GM12878 (cell line): Measurements from ENCODE around the gene GRIA4. TPM values are rescaled to one million over a fixed set of nuclear protein-coding genes. Genes with fewer than 3 reads are reported as not detected.

Source experiments
- ATAC-seq: fragments of 200-7000 bp; cut with Tn5 transposase; 3 replicates; pipeline ENCODE4 v1.9.1; 2020; ENCODE audit warnings: mild to moderate bottlenecking, moderate library complexity
- BruUV-seq: library from RNA; stranded (reverse); fragments of 400-500 nt; replicated peaks from 2 replicates; lab custom pipeline; 2021; lab: Mats Ljungman, UMichigan
- CTCF ChIA-PET: fragments of 300-600 bp; sonication (Branson Sonifier 250); formaldehyde crosslinking; extraction: SDS; loops from one replicate; lab custom pipeline; 2021; ENCODE audit warnings: inconsistent platforms; lab: Yijun Ruan, JAX
- POLR2A ChIA-PET: fragments of 350-600 bp; formaldehyde crosslinking; extraction: SDS; loops from one replicate; lab custom pipeline; 2021; ENCODE audit warnings: inconsistent platforms; lab: Charles Lee
- RAD21 ChIA-PET: fragments of 300-600 bp; sonication (Branson Sonifier 250); formaldehyde crosslinking; loops from one replicate; lab custom pipeline; 2023; ENCODE audit warnings: antibody characterized with exemption; ENCODE audit not compliant: unreplicated experiment; lab: Charles Lee
- SMC1A ChIA-PET: fragments of 300-600 bp; sonication (Branson Sonifier 250); formaldehyde crosslinking; loops from one replicate; lab custom pipeline; 2023; ENCODE audit not compliant: unreplicated experiment, uncharacterized antibody; lab: Charles Lee
- DNase-seq: peaks from one replicate; pipeline ENCODE4 v3.0.0-alpha.2; 2011; ENCODE audit warnings: low read depth, low spot score
- FAIRE-seq: peaks from 3 replicates; lab custom pipeline; 2011; peaks lifted over from hg19 to GRCh38; lab: Jason Lieb, UNC
- H2AFZ ChIP-seq: 2 replicates; pipeline ENCODE4 v1.6.0; 2011; ENCODE audit warnings: low read depth, low read length, control low read depth; ENCODE audit not compliant: control insufficient read depth
- H3K27ac ChIP-seq: 2 replicates; pipeline ENCODE4 v1.5.1; 2011; ENCODE audit warnings: control low read depth; ENCODE audit not compliant: control insufficient read depth, insufficient read depth
- H3K27me3 ChIP-seq, 2 experiments: replicated peaks in 1 of 2; 2 replicates each; pipeline versions ENCODE4 v1.6.0 to v1.6.1; 2011; ENCODE audit warnings: low read length in 1 of 2; ENCODE audit not compliant: control insufficient read depth in 2 of 2, insufficient read depth in 2 of 2
- H3K36me3 ChIP-seq, 2 experiments: 2 replicates each; pipeline ENCODE4 v1.5.1; 2011; ENCODE audit warnings: low read length in 1 of 2; ENCODE audit not compliant: control insufficient read depth in 2 of 2, insufficient read depth in 2 of 2
- H3K4me1 ChIP-seq: 2 replicates; pipeline ENCODE4 v1.6.1; 2011; ENCODE audit warnings: mild to moderate bottlenecking, low read length, moderate library complexity, mixed read lengths; ENCODE audit not compliant: control insufficient read depth, insufficient read depth
- H3K4me2 ChIP-seq: 2 replicates; pipeline ENCODE4 v1.6.0; 2011; ENCODE audit warnings: control low read depth; ENCODE audit not compliant: control insufficient read depth, insufficient read depth
- H3K4me3 ChIP-seq: fragments of 200-600 bp; sonication (generic); 2 replicates; pipeline ENCODE4 v1.5.1; 2016
- H3K79me2 ChIP-seq: 2 replicates; pipeline ENCODE4 v1.6.0; 2011; ENCODE audit warnings: low read length; ENCODE audit not compliant: control insufficient read depth, insufficient read depth
- H3K9ac ChIP-seq: 2 replicates; pipeline ENCODE4 v1.8.0; 2011; ENCODE audit warnings: low read length, control low read depth, mixed read lengths; ENCODE audit not compliant: control insufficient read depth, insufficient read depth
- H3K9me3 ChIP-seq: replicated peaks from 3 replicates; pipeline ENCODE4 v1.5.1; 2011; ENCODE audit warnings: mild to moderate bottlenecking, low read length; ENCODE audit not compliant: control insufficient read depth, insufficient read depth
- H4K20me1 ChIP-seq: 2 replicates; pipeline ENCODE4 v1.6.0; 2011; ENCODE audit not compliant: control insufficient read depth, insufficient read depth
- ATF7 ChIP-seq: fragments of 450-650 bp; IDR thresholded peaks from 2 replicates; pipeline ENCODE4 v1.6.1; 2016; ENCODE audit warnings: low read depth, mild to moderate bottlenecking
- BMI1 ChIP-seq: fragments of 450-650 bp; IDR thresholded peaks from 2 replicates; pipeline ENCODE4 v1.6.1; 2016; ENCODE audit warnings: mild to moderate bottlenecking, moderate library complexity, borderline replicate concordance
- CREB1 ChIP-seq: IDR thresholded peaks from 2 replicates; pipeline ENCODE4 v1.6.1; 2012; ENCODE audit warnings: low read depth, mild to moderate bottlenecking, inconsistent platforms
- EZH2 ChIP-seq: IDR thresholded peaks from 2 replicates; pipeline ENCODE4 v1.6.1; 2012; ENCODE audit warnings: low read depth, mild to moderate bottlenecking, control low read depth, inconsistent platforms, low read length, borderline replicate concordance; ENCODE audit not compliant: control insufficient read depth
- HCFC1 ChIP-seq: fragments of 150-350 bp; IDR thresholded peaks from 2 replicates; pipeline ENCODE4 v1.6.1; 2014; ENCODE audit warnings: low read length
- KLF5 ChIP-seq: fragments of 450-650 bp; IDR thresholded peaks from 2 replicates; pipeline ENCODE4 v1.6.1; 2014; ENCODE audit warnings: mild to moderate bottlenecking; ENCODE audit not compliant: partially characterized antibody
- NBN ChIP-seq: fragments of 450-650 bp; IDR thresholded peaks from 2 replicates; pipeline ENCODE4 v1.6.1; 2016
- NFYA ChIP-seq: IDR thresholded peaks from 2 replicates; pipeline ENCODE4 v1.6.1; 2011; ENCODE audit warnings: low read depth, mild to moderate bottlenecking, low read length, improper control_type of control experiment, borderline replicate concordance
- SIX5 ChIP-seq: IDR thresholded peaks from 2 replicates; pipeline ENCODE4 v1.6.1; 2011; ENCODE audit warnings: mild to moderate bottlenecking, low read depth, low read length, moderate library complexity; ENCODE audit not compliant: severe bottlenecking
- TBL1XR1 ChIP-seq: IDR thresholded peaks from 2 replicates; pipeline ENCODE4 v1.6.1; 2012; ENCODE audit warnings: low read depth, low read length, improper control_type of control experiment
- ZNF384 ChIP-seq: IDR thresholded peaks from 2 replicates; pipeline ENCODE4 v1.6.1; 2012; ENCODE audit warnings: low read depth, mild to moderate bottlenecking, low read length, improper control_type of control experiment, borderline replicate concordance
- WGBS: methylation state at CpG from one replicate; pipeline ENCODE4 v1.1.6; 2016; ENCODE audit warnings: low lambda C conversion rate; ENCODE audit not compliant: insufficient replicate concordance, insufficient coverage; ENCODE audit errors: missing lambda C conversion rate; 5-methylcytosine and 5-hydroxymethylcytosine counted together
- in situ Hi-C: fragments of 300-500 bp; cut with MboI; formaldehyde crosslinking; loops from 9 replicates; pipeline ENCODE4 v1.14.3; 2018; ENCODE audit warnings: mixed read lengths
- intact Hi-C: fragments of 100-400 bp; cut with micrococcal nuclease; formaldehyde crosslinking; loops from one replicate; pipeline ENCODE4 v1.14.2; 2022; ENCODE audit not compliant: unreplicated experiment
- polyA plus RNA-seq, 11 experiments: library from polyadenylated mRNA; depleted of rRNA in 4 of 11; unstranded in 6 of 11; stranded (reverse) in 5 of 11; fragments of >200 nt; fragmentation: Nextera tagmentation in 4 of 11; fragmentation: Illumina TruSeq in 1 of 11; extraction: Ambion mirVana in 4 of 11; extraction: Trizol in 1 of 11; gene quantifications; 1 replicate in 1 of 11; 2 replicates in 10 of 11; pipeline versions ENCODE4 v1.2.1 to v1.2.3, GENCODE V29; 2011 to 2016; ENCODE audit warnings: inconsistent platforms in 2 of 11, missing spikeins in 2 of 11, low read depth in 1 of 11
- total RNA-seq, 4 experiments: library from RNA; depleted of rRNA in 3 of 4; stranded (reverse); fragments of >200 nt in 3 of 4; fragmentation: Illumina TruSeq in 1 of 4; extraction: Trizol in 1 of 4; gene quantifications; 2 replicates each; pipeline versions ENCODE4 v1.2.1 to v1.2.3, GENCODE V29; 2013 to 2021
- TF ChIP-seq, protein P1 (sequence below): fragments of 450-650 bp; IDR thresholded peaks from 2 replicates; pipeline ENCODE4 v1.6.1; 2018; ENCODE audit warnings: mild to moderate bottlenecking, low read depth, moderate library complexity; ENCODE audit not compliant: partially characterized antibody
- TF ChIP-seq, protein P2 (sequence below): fragments of 450-650 bp; IDR thresholded peaks from 2 replicates; pipeline ENCODE4 v1.6.1; 2014; ENCODE audit warnings: mild to moderate bottlenecking
- TF ChIP-seq, protein P3 (sequence below): fragments of 450-650 bp; IDR thresholded peaks from 2 replicates; pipeline ENCODE4 v1.6.1; 2017; ENCODE audit warnings: mild to moderate bottlenecking, moderate library complexity
- TF ChIP-seq, protein P4 (sequence below), 3 experiments: IDR thresholded peaks in 2 of 3; conservative IDR thresholded peaks in 1 of 3; 2 replicates each; pipeline ENCODE4 v1.5.1; 2011; ENCODE audit warnings: low read depth in 3 of 3, low read length in 3 of 3, mild to moderate bottlenecking in 3 of 3, control low read depth in 2 of 3, moderate library complexity in 2 of 3, inconsistent platforms in 1 of 3, mixed read lengths in 1 of 3; ENCODE audit not compliant: control insufficient read depth in 2 of 3, insufficient read depth in 1 of 3; ENCODE audit errors: extremely low read depth in 1 of 3

GRIA4 gene
- total and polyA plus RNA-seq, 10 of the 15 experiments (the other 5 are each of a cell fraction or from before 2014, with no cell fraction given), result 0.04 TPM; not detected in 9

DNA sequence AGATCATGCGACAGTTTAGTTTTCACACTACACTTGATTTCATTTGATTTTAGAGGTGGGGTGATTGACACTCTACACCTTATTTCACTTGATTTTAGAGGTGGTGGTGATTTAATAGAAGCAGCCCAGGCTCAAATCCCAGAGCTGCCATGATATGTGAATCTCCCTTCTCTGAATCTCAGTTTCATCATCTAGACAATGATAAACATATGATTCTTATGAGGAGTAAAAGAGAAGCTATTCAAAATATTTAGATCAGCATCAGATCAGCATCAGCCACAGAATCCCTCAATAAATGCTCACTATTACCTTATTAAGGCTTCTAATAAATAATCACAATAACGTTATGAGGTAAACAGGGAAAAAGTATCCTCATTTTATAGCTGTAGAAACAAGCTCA lies 313.4 kb downstream of the GRIA4 start:
- no peak for ATAC-seq
- H3K27ac ChIP-seq, result no peak overlapping the region
- intact Hi-C loops, result no loop called here
- H3K36me3 ChIP-seq, result no peaks in the 10 kb centered on the region
- in situ Hi-C loops, result no loop called here
- ChIA-PET RAD21 (no interaction called here), CTCF (interaction anchor here (0.9 kb wide), 1 partner anchor 24 kb away, joined by 3 read pairs; no protein-coding TSS in a partner anchor), POLR2A (no interaction called here), SMC1A (no interaction called here)
- 50% methylated on average over 2 of the region's 2 CpGs for WGBS
- no peak overlapping the region for H3K4me2 ChIP-seq
- no peaks in the 10 kb centered on the region for H3K27me3 ChIP-seq
- TF ChIP-seq, protein P1, sequence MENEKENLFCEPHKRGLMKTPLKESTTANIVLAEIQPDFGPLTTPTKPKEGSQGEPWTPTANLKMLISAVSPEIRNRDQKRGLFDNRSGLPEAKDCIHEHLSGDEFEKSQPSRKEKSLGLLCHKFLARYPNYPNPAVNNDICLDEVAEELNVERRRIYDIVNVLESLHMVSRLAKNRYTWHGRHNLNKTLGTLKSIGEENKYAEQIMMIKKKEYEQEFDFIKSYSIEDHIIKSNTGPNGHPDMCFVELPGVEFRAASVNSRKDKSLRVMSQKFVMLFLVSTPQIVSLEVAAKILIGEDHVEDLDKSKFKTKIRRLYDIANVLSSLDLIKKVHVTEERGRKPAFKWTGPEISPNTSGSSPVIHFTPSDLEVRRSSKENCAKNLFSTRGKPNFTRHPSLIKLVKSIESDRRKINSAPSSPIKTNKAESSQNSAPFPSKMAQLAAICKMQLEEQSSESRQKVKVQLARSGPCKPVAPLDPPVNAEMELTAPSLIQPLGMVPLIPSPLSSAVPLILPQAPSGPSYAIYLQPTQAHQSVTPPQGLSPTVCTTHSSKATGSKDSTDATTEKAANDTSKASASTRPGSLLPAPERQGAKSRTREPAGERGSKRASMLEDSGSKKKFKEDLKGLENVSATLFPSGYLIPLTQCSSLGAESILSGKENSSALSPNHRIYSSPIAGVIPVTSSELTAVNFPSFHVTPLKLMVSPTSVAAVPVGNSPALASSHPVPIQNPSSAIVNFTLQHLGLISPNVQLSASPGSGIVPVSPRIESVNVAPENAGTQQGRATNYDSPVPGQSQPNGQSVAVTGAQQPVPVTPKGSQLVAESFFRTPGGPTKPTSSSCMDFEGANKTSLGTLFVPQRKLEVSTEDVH, result no peak
- TF ChIP-seq, protein P2, sequence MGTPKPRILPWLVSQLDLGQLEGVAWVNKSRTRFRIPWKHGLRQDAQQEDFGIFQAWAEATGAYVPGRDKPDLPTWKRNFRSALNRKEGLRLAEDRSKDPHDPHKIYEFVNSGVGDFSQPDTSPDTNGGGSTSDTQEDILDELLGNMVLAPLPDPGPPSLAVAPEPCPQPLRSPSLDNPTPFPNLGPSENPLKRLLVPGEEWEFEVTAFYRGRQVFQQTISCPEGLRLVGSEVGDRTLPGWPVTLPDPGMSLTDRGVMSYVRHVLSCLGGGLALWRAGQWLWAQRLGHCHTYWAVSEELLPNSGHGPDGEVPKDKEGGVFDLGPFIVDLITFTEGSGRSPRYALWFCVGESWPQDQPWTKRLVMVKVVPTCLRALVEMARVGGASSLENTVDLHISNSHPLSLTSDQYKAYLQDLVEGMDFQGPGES, result no peak
- TF ChIP-seq KLF5, result no peak
- TF ChIP-seq CREB1, result no peak
- no peak for TF ChIP-seq NBN
- TF ChIP-seq SIX5, result no peak
- no peak for TF ChIP-seq TBL1XR1
- TF ChIP-seq ATF7, result no peak
- no peak for TF ChIP-seq EZH2
- TF ChIP-seq BMI1, result no peak
- TF ChIP-seq HCFC1, result no peak
- TF ChIP-seq, protein P3, sequence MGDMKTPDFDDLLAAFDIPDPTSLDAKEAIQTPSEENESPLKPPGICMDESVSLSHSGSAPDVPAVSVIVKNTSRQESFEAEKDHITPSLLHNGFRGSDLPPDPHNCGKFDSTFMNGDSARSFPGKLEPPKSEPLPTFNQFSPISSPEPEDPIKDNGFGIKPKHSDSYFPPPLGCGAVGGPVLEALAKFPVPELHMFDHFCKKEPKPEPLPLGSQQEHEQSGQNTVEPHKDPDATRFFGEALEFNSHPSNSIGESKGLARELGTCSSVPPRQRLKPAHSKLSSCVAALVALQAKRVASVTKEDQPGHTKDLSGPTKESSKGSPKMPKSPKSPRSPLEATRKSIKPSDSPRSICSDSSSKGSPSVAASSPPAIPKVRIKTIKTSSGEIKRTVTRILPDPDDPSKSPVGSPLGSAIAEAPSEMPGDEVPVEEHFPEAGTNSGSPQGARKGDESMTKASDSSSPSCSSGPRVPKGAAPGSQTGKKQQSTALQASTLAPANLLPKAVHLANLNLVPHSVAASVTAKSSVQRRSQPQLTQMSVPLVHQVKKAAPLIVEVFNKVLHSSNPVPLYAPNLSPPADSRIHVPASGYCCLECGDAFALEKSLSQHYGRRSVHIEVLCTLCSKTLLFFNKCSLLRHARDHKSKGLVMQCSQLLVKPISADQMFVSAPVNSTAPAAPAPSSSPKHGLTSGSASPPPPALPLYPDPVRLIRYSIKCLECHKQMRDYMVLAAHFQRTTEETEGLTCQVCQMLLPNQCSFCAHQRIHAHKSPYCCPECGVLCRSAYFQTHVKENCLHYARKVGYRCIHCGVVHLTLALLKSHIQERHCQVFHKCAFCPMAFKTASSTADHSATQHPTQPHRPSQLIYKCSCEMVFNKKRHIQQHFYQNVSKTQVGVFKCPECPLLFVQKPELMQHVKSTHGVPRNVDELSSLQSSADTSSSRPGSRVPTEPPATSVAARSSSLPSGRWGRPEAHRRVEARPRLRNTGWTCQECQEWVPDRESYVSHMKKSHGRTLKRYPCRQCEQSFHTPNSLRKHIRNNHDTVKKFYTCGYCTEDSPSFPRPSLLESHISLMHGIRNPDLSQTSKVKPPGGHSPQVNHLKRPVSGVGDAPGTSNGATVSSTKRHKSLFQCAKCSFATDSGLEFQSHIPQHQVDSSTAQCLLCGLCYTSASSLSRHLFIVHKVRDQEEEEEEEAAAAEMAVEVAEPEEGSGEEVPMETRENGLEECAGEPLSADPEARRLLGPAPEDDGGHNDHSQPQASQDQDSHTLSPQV, result no peak
- no peak for TF ChIP-seq ZNF384
- no peak for TF ChIP-seq NFYA
- TF ChIP-seq, protein P4, sequence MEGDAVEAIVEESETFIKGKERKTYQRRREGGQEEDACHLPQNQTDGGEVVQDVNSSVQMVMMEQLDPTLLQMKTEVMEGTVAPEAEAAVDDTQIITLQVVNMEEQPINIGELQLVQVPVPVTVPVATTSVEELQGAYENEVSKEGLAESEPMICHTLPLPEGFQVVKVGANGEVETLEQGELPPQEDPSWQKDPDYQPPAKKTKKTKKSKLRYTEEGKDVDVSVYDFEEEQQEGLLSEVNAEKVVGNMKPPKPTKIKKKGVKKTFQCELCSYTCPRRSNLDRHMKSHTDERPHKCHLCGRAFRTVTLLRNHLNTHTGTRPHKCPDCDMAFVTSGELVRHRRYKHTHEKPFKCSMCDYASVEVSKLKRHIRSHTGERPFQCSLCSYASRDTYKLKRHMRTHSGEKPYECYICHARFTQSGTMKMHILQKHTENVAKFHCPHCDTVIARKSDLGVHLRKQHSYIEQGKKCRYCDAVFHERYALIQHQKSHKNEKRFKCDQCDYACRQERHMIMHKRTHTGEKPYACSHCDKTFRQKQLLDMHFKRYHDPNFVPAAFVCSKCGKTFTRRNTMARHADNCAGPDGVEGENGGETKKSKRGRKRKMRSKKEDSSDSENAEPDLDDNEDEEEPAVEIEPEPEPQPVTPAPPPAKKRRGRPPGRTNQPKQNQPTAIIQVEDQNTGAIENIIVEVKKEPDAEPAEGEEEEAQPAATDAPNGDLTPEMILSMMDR (IDR thresholded peaks at IDR 0.05 in 2 of 3, conservative IDR thresholded peaks at IDR 0.05 in 1 of 3; ENCODE audit: control insufficient read depth in 2 of 3, extremely low read depth in 1 of 3, insufficient read depth in 1 of 3, low read depth in 3 of 3, low read length in 3 of 3), result no peak
- no peak for FAIRE-seq
- H3K79me2 ChIP-seq, result no peaks in the 10 kb centered on the region
- DNase-seq, result no peak
- H2AFZ ChIP-seq, result no peak overlapping the region
- H4K20me1 ChIP-seq, result no peaks in the 10 kb centered on the region; the same call in 1 of the 2 replicates
- no peak overlapping the region for H3K4me3 ChIP-seq
- H3K9me3 ChIP-seq, result no peaks in the 10 kb centered on the region
- no peak overlapping the region for H3K9ac ChIP-seq
- H3K4me1 ChIP-seq, result no peaks in the 10 kb centered on the region
- BruUV-seq, result no TSS peak
